Neuronal stem cell (in vitro differentiated cells): ENCODE measurements around the gene MRPL39.
A peak's percentile ranks its signal among the peaks of the same experiment; 100 is the strongest.

Experiments
- DNase-seq: peaks from one replicate; pipeline ENCODE4 v3.0.0-alpha.2; 2013; ENCODE audit warnings: low spot score
- H2AFZ ChIP-seq: one replicate; pipeline ENCODE4 v1.6.1; 2013; ENCODE audit warnings: mild to moderate bottlenecking, low read length, inconsistent platforms
- H2AK5ac ChIP-seq: 2 replicates; pipeline ENCODE4 v1.6.1; 2013; ENCODE audit warnings: low read depth, mild to moderate bottlenecking, inconsistent platforms, low read length, moderate library complexity, mixed read lengths
- H2BK120ac ChIP-seq: 2 replicates; pipeline ENCODE4 v1.6.1; 2013; ENCODE audit warnings: low read depth, mild to moderate bottlenecking, inconsistent platforms, low read length, moderate library complexity, mixed read lengths
- H2BK12ac ChIP-seq: one replicate; pipeline ENCODE4 v1.6.1; 2013; ENCODE audit warnings: low read length, inconsistent platforms
- H2BK15ac ChIP-seq: 2 replicates; pipeline ENCODE4 v1.6.1; 2013; ENCODE audit warnings: mild to moderate bottlenecking, low read length, inconsistent platforms, mixed read lengths
- H2BK5ac ChIP-seq: one replicate; pipeline ENCODE4 v1.6.1; 2013; ENCODE audit warnings: inconsistent platforms, mild to moderate bottlenecking, low read length, moderate library complexity
- H3K14ac ChIP-seq: one replicate; pipeline ENCODE4 v1.6.1; 2013; ENCODE audit warnings: low read length, inconsistent platforms
- H3K18ac ChIP-seq: 2 replicates; pipeline ENCODE4 v1.6.1; 2013; ENCODE audit warnings: low read length, inconsistent platforms
- H3K23ac ChIP-seq: 2 replicates; pipeline ENCODE4 v1.6.1; 2013; ENCODE audit warnings: low read depth, mild to moderate bottlenecking, mixed read lengths, low read length, inconsistent platforms; ENCODE audit not compliant: poor library complexity
- H3K27ac ChIP-seq: replicated peaks from 3 replicates; pipeline ENCODE4 v1.5.1; 2013; ENCODE audit warnings: low read length, inconsistent platforms
- H3K27me3 ChIP-seq, 3 experiments: 2 replicates each; pipeline ENCODE4 v1.6.1; 2013; ENCODE audit warnings: low read length in 3 of 3, mild to moderate bottlenecking in 2 of 3, inconsistent platforms in 1 of 3, low read depth in 1 of 3, mixed read lengths in 1 of 3, moderate library complexity in 1 of 3; ENCODE audit not compliant: control insufficient read depth in 3 of 3, insufficient read depth in 3 of 3
- H3K36me3 ChIP-seq, 2 donors: replicated peaks in 1 of 2; 2 replicates each; pipeline ENCODE4 v1.6.1; 2013; ENCODE audit warnings: low read length in 2 of 2; ENCODE audit not compliant: control insufficient read depth in 2 of 2, insufficient read depth in 2 of 2
- H3K4ac ChIP-seq: 2 replicates; pipeline ENCODE4 v1.6.1; 2013; ENCODE audit warnings: inconsistent platforms, mild to moderate bottlenecking, low read length, moderate library complexity
- H3K4me1 ChIP-seq, 2 donors: 1 replicate in 1 of 2; 2 replicates in 1 of 2; pipeline ENCODE4 v1.6.1; 2013; ENCODE audit warnings: low read length in 2 of 2, low read depth in 1 of 2; ENCODE audit not compliant: control insufficient read depth in 2 of 2, insufficient read depth in 1 of 2
- H3K4me2 ChIP-seq: one replicate; pipeline ENCODE4 v1.6.1; 2013; ENCODE audit warnings: mild to moderate bottlenecking, low read length, inconsistent platforms; ENCODE audit not compliant: insufficient read depth, poor library complexity, severe bottlenecking
- H3K4me3 ChIP-seq, 2 donors: 2 replicates each; pipeline ENCODE4 v1.5.1; 2013; ENCODE audit warnings: low read length in 2 of 2, mild to moderate bottlenecking in 2 of 2, inconsistent platforms in 1 of 2, moderate library complexity in 1 of 2
- H3K79me1 ChIP-seq: one replicate; pipeline ENCODE4 v1.6.1; 2013; ENCODE audit warnings: low read depth, mild to moderate bottlenecking, inconsistent platforms, low read length, moderate library complexity
- H3K9ac ChIP-seq: one replicate; pipeline ENCODE4 v1.6.1; 2013; ENCODE audit warnings: mild to moderate bottlenecking, low read depth, low read length, inconsistent platforms; ENCODE audit not compliant: poor library complexity
- H3K9me3 ChIP-seq, 2 donors: replicated peaks in 1 of 2; 2 replicates each; pipeline versions ENCODE3 to v1.6.1; 2013; ENCODE audit warnings: low read length in 2 of 2, mild to moderate bottlenecking in 2 of 2, inconsistent platforms in 1 of 2, low read depth in 1 of 2, mixed read lengths in 1 of 2, moderate library complexity in 1 of 2; ENCODE audit not compliant: control insufficient read depth in 2 of 2, insufficient read depth in 1 of 2
- H4K8ac ChIP-seq: one replicate; pipeline ENCODE4 v1.6.1; 2013; ENCODE audit warnings: low read depth, mild to moderate bottlenecking, inconsistent platforms, low read length, moderate library complexity
- H4K91ac ChIP-seq: one replicate; pipeline ENCODE4 v1.6.1; 2013; ENCODE audit warnings: low read length, low read depth, mild to moderate bottlenecking, inconsistent platforms; ENCODE audit not compliant: poor library complexity
- WGBS, 2 donors: extraction: QIAGEN DNeasy Blood & Tissue Kit; methylation state at CpG; one replicate each; pipeline ENCODE4 v1.1.7; 2013; ENCODE audit warnings: missing lambda C conversion rate in 2 of 2, mixed read lengths in 1 of 2; ENCODE audit not compliant: insufficient read length in 2 of 2, insufficient replicate concordance in 1 of 2; ENCODE audit errors: extremely low coverage in 2 of 2; 5-methylcytosine and 5-hydroxymethylcytosine counted together

MRPL39 gene

DNA sequence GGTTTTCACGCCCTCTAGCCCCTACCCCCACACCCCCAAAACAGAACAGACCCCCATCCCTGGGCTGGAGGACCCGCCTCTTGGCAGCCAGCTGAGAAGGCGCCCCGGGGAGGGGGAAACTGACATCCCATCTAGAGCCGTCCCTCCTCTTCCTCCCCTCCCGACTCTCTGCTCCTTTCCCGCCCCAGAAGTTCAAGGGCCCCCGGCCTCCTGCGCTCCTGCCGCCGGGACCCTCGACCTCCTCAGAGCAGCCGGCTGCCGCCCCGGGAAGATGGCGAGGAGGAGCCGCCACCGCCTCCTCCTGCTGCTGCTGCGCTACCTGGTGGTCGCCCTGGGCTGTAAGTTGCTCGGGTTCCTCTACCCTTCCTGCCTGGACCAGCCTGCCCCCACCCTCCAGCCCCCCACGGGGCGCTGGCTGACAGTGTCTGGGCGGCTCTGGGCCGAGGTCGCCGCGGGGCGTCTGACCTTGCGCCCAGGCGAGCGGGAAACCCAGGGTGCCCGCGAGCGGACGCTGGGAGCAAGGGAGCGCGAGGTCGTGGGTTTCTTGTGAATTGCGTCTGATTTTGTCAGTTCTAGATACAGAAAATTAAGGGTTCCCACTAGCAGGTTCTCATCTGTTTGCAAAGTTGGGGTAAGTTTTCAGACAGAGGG lies 32.4 kb upstream of the MRPL39 start:
- Histone ChIP-seq H2BK15ac (peak overlapping the region; percentile 72), H3K27ac (no peak overlapping the region)

DNA sequence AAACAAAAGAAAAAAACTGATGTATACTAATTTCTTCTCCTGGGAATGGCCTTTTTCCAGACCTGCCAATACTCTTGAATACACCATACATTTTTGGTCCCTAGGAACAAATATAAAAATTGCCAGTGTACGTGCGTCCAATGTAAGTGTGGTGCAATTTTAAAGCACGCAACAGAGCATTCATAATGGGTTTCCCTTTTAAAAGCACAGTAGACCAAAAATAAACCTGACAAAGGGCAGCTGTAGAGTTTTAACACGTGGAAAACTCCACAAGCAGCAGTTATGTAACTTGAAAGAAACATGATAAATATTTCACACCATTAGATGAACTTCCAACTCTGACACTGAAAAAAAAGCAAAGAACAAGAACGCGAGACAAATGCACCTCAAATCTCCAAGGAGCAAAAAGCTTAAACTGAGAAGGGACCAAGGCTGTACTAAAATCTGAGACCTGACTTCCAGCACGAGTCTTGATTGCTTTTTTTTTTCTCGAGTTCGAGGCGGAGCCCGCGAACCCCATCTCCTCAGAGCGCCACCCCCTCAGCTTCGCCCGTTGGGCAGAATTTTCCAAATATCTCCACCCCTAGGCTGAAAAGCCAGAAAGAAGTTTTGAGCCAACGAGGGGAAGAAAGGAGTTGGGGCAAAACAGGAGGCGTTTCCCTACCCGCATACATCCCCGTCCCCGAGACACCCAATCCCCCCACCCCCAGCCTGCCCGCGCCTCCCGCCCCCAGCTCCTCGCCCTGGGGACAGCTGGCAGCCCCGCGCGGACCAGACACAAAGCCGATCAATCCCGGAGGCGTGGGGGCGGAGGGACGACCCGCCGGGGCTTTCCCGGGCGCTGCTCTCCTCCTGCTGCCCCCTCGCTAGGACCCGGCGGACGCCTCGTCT lies 31.6 kb upstream of the MRPL39 start, which contains the start of gene JAM2:
Gene JAM2 (plus strand): TSS at position 599 of the 891 bp plus-strand sequence. CDS start 564 bp downstream, outside the sequence.
- peak; percentile 51 for DNase-seq
- Histone ChIP-seq H4K91ac (no peak within 1 kb of the TSS), H3K4ac (no peak within 1 kb of the TSS), H3K4me2 (peak within 1 kb of the TSS; percentile 88), H3K4me3 (peak within 1 kb of the TSS; percentile 67 to 87), H3K14ac (no peak within 1 kb of the TSS), H4K8ac (peak within 1 kb of the TSS; percentile 8), H2AK5ac (no peak within 1 kb of the TSS), H3K27me3 (no peaks in the 10 kb centered on the region), H3K79me1 (no peaks in the 10 kb centered on the region), H2BK15ac (peak within 1 kb of the TSS; percentile 72), H3K27ac (no peak within 1 kb of the TSS), H3K23ac (peak within 1 kb of the TSS; percentile 46), H3K36me3 (peaks cover 0 to 20% of the 10 kb centered on the region in 2 donors), H2AFZ (peak within 1 kb of the TSS; percentile 89), H3K9ac (peak within 1 kb of the TSS; percentile 79), H2BK5ac (no peak within 1 kb of the TSS), H2BK12ac (no peak within 1 kb of the TSS), H3K18ac (peak within 1 kb of the TSS; percentile 96), H3K4me1 (peaks cover 5 to 18% of the 10 kb centered on the region in 2 donors), H3K9me3 (no peaks in the 10 kb centered on the region), H2BK120ac (peak within 1 kb of the TSS; percentile 41)
- no CpG with 5 or more reads among the region's 41 CpGs for WGBS, 2 donors

More for the DNA sequence above, 32.4 kb upstream of the MRPL39 start:
- Histone ChIP-seq H2AK5ac (no peak overlapping the region), H3K79me1 (no peaks in the 10 kb centered on the region), H3K14ac (no peak overlapping the region), H3K27me3 (no peaks in the 10 kb centered on the region), H3K4me3 (peak overlapping the region; percentile 67 to 87), H3K4me1 (peaks cover 5 to 18% of the 10 kb centered on the region in 2 donors), H4K91ac (no peak overlapping the region), H2BK12ac (no peak overlapping the region), H3K4me2 (peak overlapping the region; percentile 88), H3K9me3 (no peaks in the 10 kb centered on the region), H3K23ac (peak overlapping the region; percentile 46), H2AFZ (peak overlapping the region; percentile 89), H3K18ac (peak overlapping the region; percentile 96), H2BK5ac (no peak overlapping the region), H3K9ac (peak overlapping the region; percentile 79), H4K8ac (peak overlapping the region; percentile 8), H3K4ac (no peak overlapping the region), H3K36me3 (peaks cover 0 to 26% of the 10 kb centered on the region in 2 donors), H2BK120ac (peak overlapping the region; percentile 41)
- WGBS, 2 donors: no CpG with 5 or more reads among the region's 40 CpGs
- peak; percentile 47 for DNase-seq

DNA sequence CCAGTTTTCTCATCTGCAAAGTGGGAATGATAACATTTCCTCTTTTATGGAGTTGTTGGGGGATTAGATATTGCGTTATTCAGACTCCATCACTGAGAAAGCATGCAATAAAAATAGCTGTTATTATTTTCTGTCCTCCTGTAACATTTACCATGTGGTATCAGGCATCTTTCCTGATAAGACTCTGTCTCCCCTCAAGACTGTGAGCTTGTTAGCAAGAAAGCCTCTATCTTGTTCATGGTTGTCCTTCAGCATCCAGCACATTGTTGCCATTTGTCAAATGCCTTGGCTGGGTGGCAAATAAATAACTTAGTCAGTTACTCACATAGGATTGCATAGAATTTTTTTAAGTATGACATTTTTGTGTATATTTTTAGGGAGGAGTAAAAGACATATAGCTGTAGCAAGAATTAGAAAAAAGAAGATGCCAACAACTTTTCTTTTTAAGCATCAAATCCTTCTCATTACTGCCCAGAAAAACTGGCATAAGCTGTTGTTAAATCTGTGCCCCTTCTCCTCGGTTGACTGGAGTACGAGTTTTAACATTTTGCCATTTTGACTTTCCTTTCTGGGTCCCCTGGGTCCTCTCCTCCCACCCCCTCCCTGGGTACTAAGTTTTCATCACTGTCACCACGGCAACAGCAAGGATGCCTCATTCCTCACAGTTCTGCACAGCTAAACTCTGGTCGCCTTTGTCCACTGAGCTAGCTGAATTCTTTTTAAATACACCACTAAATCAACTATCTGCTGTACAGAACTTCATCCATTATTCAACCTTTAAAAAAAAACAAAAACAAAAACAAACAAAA lies 30.8 kb upstream of the MRPL39 start:
- DNase-seq: peak; percentile 18
- no CpG with 5 or more reads among the region's 5 CpGs for WGBS, 2 donors
- Histone ChIP-seq H3K9ac (no peak overlapping the region), H3K18ac (no peak overlapping the region), H3K4me2 (no peak overlapping the region), H3K14ac (no peak overlapping the region), H2BK15ac (no peak overlapping the region), H3K27me3 (no peaks in the 10 kb centered on the region), H2BK12ac (no peak overlapping the region), H3K9me3 (no peaks in the 10 kb centered on the region), H3K36me3 (peaks cover 0 to 11% of the 10 kb centered on the region in 2 donors), H3K4me1 (peaks cover 5 to 18% of the 10 kb centered on the region in 2 donors), H2BK5ac (no peak overlapping the region), H3K27ac (no peak overlapping the region), H3K4ac (no peak overlapping the region), H3K79me1 (no peaks in the 10 kb centered on the region), H2BK120ac (no peak overlapping the region), H4K91ac (no peak overlapping the region), H2AK5ac (no peak overlapping the region), H2AFZ (no peak overlapping the region), H4K8ac (no peak overlapping the region), H3K23ac (no peak overlapping the region), H3K4me3 (peak overlapping the region in 1 of 2 donors; percentile 67)
